GM21447 (cell line): Measurements from ENCODE around the gene RBP3.

Source experiments
- ATAC-seq: cut with Tn5 transposase; IDR thresholded peaks from one replicate; pipeline ENCODE4 v1.9.1; 2021; ENCODE audit not compliant: unreplicated experiment

Gene RBP3

DNA sequence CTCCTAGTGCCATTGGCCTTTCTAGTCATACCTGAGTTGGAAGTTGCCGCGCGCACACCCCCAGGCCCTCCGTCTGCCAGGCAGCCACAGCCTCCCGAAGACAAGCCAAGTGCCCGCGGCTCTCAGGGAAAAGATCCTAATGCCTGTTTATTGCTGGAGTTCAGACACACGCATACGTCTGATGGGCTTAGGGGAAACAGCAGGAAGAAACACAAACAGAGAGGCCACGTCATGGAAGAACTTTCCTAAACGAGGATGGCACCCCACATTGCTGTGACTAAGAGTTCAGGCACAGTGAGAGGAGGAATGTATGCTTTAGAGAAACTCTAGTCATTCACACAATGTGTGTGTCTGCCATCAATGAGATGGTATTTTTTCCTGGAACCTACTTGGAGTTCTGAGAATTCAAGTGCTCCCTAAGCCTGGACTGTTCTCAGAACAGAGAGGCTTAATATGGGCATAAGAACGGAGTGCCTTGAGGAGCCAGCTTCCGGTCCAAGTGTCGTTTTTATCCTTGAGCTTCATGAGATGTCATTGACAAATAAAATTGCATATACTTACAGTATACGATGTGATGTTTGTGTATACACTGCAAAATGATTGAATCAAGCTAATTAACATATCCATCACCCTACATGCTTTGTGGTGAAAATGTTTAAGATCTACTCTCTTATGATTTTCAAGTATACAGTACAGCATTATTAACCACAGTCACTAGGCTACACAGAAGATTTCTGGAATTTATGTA is 11.6 kb upstream of the RBP3 start:
- no peak for ATAC-seq

DNA sequence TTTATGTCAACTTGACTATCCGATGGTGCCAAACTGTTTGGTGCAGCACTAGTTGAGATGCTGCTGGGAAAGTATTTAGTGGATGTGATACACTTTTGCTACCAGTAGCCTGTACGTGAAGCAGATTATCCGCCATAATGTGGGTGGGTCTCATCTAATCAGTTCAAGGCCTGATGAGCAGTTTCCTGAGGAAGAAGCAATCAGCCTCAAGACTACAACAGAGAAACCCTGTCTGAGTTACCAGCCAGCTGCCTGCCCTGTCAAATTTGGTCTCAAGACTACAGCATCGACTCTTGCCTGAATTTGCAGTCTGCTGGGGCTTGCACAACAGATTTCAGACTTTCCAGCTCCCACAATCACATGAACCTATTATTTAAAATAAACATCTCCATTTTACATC is 10.9 kb upstream of the RBP3 start:
- no peak for ATAC-seq

DNA sequence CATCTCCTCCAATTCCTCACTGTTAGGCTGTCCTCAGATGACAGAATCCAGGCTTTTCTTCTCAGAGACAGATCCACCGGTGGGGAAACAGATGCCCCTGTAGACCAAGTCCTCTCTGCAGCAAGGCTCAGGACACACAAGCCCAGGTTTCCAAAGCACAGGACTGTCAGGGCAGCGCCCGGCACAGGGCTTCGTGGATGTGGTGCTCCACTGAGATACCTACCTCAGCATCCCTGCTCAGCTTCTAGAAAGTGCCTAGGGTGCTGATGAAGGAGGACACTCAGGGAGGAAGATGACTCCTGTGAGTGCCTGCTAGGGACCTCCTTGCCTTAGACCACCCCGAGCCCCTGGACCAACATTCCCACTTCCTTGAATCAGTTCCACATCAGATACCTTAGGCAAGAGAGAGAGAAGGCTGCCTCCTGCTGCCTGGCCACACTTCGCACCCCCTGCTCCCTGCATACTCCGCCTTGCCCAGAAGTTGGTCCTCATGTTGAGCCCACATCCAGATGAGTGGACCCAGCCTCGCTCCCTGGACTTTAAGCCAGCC is 8.9 kb upstream of the RBP3 start:
- no peak for ATAC-seq

DNA sequence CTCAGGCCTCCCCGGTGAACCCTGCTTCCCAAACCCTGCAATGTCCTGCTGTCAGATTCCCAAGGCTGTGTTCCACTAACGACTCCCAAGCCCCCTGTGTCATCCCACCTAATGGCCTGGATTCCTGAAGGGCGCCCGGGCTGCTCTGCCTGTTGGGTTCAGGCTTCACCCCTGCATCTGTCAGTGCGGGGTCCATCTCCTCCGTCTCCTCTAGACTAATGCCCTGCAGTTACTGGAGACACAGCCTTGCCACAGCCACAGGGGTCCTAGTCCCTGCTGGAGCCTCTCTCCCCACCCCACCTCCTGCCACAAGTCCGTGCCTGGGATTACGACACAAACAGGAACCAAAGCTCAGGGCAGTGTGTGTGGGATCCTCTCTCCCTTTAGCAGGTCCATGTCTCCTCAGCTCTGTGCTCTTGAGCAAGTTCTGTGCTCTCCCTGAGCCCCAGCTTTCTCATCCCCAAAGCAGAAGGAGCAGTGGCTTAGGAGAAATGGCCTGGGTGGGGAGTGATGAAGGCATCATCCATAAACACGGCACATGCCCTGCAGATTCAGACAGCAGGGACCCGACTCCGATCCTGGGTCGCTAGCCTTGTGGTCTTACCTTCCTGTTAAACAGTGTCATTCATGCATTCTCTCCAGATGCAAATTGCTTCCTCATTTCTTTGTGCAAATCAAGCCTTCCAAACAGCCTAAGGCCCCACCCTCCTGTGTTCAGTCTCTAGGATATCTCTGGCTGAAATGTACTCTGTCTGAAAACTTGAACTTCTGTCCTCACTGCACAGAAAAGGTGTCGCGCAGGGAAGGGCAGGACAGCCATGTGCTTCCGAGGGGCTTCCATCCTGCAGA is 8.2 kb upstream of the RBP3 start:
- no peak for ATAC-seq

DNA sequence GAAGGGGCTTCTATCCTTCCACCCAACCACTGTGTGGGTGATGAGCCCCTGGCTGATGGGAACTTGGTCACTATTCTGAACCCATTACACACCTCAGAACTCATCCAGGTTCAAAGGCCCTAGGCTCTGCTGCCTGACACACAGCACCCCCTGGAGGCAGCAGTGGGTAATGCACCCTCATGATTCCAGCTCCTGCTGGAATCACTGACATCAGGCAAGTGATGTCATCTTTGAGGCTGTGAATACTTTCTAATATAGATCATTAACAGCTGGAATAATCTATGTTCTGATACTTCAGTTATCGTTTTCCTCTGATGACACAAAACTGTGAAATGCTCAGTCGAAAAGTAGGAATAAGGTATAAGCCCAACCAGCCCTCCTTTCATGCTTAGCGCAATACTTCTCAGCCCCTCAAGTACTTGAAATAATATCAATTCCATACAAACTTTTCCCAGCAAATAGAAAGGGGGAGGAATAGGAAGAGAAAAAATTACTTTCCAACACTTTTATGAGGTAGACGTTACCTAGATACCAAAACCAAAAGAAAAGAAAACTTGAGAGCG is 7.5 kb upstream of the RBP3 start:
- ATAC-seq: no peak

DNA sequence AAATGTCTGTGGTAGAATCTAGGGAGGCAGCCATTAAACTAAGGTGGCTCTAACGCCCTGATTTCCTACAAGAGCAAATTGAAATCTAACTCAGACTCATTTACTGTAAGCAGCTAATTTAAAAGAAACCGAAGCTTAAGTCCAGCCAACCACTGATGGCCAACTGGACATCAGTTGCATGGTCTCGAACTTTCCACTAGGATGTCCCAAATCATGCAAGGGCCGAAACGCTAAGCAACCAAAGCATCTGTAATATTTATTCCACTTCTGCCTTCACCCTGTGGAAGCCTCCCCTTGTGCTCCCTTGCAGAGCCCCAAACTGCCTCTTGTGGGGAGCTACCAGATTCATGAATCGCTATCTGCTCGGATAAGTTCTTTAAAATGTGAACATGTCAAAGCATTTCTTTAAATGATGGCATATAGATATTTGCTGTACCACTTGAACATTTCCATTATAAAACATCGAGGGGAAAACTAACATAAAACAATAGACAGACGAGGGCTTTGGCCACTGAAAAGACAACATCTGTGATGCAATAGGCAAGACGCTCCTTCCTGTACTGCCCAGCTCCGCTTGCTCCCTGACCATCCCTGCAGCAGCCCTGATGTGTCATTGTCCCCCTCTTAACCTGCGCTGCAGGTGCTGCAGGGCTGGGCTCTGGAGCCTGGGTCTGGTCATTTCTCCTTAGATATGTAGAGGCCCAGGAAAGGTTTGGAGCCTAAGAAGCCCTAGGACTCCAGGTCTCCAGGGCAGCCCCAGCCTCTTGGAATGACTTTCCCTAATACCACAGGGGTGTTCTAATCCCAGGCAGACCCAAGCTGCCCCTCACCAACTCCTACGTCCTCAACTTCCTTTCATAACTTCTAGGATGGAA is 2.9 kb upstream of the RBP3 start:
- no peak for ATAC-seq

DNA sequence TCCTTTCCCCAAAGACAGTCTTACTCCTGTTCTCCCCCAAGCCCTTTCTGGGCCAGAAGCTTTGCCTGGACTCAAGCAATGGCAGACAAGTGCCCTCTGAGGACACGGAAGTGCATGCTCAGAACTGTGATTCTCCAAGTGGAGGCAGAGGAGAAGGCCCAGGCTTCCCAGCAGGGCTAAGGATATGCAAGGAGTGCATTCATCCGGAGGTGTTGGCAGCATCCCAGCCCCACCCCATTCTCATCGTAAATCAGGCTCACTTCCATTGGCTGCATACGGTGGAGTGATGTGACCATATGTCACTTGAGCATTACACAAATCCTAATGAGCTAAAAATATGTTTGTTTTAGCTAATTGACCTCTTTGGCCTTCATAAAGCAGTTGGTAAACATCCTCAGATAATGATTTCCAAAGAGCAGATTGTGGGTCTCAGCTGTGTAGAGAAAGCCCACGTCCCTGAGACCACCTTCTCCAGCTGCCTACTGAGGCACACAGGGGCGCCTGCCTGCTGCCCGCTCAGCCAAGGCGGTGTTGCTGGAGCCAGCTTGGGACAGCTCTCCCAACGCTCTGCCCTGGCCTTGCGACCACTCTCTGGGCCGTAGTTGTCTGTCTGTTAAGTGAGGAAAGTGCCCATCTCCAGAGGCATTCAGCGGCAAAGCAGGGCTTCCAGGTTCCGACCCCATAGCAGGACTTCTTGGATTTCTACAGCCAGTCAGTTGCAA is 1.4 kb upstream of the RBP3 start:
- ATAC-seq: no peak

DNA sequence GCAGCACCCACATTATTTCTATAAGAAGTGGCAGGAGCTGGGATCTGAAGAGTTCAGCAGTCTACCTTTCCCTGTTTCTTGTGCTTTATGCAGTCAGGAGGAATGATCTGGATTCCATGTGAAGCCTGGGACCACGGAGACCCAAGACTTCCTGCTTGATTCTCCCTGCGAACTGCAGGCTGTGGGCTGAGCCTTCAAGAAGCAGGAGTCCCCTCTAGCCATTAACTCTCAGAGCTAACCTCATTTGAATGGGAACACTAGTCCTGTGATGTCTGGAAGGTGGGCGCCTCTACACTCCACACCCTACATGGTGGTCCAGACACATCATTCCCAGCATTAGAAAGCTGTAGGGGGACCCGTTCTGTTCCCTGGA is 874 bp upstream of the RBP3 start:
- ATAC-seq: no peak

DNA sequence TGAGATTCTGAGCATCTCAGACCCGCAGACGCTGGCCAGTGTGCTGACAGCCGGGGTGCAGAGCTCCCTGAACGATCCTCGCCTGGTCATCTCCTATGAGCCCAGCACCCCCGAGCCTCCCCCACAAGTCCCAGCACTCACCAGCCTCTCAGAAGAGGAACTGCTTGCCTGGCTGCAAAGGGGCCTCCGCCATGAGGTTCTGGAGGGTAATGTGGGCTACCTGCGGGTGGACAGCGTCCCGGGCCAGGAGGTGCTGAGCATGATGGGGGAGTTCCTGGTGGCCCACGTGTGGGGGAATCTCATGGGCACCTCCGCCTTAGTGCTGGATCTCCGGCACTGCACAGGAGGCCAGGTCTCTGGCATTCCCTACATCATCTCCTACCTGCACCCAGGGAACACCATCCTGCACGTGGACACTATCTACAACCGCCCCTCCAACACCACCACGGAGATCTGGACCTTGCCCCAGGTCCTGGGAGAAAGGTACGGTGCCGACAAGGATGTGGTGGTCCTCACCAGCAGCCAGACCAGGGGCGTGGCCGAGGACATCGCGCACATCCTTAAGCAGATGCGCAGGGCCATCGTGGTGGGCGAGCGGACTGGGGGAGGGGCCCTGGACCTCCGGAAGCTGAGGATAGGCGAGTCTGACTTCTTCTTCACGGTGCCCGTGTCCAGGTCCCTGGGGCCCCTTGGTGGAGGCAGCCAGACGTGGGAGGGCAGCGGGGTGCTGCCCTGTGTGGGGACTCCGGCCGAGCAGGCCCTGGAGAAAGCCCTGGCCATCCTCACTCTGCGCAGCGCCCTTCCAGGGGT is 703 bp downstream of the RBP3 start:
- no peak for ATAC-seq

DNA sequence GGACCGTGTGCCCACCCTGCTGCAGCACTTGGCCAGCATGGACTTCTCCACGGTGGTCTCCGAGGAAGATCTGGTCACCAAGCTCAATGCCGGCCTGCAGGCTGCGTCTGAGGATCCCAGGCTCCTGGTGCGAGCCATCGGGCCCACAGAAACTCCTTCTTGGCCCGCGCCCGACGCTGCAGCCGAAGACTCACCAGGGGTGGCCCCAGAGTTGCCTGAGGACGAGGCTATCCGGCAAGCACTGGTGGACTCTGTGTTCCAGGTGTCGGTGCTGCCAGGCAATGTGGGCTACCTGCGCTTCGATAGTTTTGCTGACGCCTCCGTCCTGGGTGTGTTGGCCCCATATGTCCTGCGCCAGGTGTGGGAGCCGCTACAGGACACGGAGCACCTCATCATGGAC is 1.4 kb downstream of the RBP3 start:
- no peak for ATAC-seq

DNA sequence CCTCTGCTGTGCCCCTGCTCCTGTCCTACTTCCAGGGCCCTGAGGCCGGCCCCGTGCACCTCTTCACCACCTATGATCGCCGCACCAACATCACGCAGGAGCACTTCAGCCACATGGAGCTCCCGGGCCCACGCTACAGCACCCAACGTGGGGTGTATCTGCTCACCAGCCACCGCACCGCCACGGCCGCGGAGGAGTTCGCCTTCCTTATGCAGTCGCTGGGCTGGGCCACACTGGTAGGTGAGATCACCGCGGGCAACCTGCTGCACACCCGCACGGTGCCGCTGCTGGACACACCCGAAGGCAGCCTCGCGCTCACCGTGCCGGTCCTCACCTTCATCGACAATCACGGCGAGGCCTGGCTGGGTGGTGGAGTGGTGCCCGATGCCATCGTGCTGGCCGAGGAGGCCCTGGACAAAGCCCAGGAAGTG is 1.8 kb downstream of the RBP3 start:
- ATAC-seq: no peak

DNA sequence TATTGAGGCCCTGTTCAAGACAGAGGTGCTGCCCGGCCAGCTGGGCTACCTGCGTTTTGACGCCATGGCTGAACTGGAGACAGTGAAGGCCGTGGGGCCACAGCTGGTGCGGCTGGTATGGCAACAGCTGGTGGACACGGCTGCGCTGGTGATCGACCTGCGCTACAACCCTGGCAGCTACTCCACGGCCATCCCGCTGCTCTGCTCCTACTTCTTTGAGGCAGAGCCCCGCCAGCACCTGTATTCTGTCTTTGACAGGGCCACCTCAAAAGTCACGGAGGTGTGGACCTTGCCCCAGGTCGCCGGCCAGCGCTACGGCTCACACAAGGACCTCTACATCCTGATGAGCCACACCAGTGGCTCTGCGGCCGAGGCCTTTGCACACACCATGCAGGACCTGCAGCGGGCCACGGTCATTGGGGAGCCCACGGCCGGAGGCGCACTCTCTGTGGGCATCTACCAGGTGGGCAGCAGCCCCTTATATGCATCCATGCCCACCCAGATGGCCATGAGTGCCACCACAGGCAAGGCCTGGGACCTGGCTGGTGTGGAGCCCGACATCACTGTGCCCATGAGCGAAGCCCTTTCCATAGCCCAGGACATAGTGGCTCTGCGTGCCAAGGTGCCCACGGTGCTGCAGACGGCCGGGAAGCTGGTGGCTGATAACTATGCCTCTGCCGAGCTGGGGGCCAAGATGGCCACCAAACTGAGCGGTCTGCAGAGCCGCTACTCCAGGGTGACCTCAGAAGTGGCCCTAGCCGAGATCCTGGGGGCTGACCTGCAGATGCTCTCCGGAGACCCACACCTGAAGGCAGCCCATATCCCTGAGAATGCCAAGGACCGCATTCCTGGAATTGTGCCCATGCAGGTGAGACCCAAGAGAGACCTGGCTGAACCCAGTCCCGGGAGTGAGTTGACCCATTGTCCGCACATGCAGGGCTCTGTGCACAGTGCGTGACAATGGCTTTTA is 2.8 kb downstream of the RBP3 start:
- no peak for ATAC-seq

DNA sequence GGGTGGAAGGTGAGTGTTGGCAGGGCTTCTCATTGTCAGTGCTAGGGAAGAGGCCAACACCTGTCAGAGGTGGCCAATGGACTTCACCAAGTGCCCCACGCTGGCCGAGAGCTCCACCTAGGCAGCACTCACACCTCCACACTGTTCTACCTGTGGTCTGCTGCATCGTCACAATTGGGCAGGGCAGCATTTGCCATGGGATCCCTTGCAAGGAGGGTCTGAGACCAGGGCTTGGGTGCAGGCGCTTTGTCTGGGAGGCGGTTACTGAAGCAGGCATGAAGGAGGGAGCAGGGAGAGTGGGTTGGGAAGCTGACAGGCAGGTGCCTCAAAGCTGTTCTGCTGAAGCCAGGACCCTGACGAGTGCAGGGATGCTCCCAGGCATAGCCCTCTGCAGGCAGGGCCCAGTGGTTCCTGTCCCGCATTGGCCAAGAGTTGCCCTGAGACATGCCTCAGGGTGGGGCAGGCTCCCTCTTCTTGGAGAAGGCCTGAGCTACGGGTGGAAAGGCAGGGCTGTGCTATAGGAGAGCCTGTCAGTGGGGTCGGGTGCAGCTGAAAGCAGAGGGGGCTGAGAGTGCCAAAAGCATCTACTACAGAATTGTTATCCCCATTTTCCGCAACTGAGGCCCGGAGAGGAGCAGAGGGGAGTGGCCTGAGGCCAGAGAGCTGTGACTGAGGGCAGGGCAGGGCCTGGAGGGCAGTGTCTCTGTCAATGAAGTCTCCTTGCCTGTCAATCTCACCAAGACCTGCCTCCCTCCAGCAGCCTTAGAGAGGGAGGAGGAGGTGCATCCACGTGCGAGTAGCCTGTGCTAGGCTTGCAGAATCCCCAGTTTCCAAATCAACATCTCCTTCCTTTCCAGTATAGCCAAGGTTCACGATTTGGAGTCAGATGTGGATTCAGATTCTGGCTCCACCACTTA is 4.0 kb downstream of the RBP3 start:
- no peak for ATAC-seq

DNA sequence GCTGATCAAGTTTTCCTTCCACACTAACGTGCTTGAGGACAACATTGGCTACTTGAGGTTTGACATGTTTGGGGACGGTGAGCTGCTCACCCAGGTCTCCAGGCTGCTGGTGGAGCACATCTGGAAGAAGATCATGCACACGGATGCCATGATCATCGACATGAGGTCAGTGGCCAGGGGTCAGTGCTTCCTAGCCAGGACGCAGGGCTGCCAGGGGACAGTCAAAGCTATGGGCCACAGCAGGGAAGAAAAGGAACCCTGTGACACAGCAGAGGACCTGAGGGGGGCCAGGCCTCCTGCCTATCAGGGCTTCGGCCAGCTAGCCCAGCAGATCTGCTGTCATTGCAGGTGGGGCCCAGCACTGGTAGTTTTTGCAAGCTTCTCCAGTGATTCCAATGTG is 5.2 kb downstream of the RBP3 start:
- no peak for ATAC-seq

DNA sequence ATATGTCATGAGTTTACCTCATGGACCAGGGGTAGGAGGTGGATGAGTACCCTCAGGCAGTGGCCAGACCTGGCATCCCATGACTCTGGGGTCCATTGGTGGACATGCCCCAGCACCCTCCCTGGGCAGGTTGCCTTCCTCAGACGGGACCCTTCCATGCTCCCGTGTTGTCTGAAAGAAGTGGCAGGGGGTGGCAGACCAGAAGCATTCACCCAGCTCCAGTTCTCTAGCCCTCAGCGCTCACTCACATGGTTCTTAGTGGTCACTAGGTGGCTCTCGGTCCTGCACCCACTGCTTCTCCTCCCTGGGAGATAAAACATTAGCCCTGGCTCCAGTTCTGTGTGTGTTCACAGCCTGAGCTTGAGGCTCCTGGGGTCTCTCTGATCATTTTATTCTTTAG is 6.0 kb downstream of the RBP3 start:
- no peak for ATAC-seq

DNA sequence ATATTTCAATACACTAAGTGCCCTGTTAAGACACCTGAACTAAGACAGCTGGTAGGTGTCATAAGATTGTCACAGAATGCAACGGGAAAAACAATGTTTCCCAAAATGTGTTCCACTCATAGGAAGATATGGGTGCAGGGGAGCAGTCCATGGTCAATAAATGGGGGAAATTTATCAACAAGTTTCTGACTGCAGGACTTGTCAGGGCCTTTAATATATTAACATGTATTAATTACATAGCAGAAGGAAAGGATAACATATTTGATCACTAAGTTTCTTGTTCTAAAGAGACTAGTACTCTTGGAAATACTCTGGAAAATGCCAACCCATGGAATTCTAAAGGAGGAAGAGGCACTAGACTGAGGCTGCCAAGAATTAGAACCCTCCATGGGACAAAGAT is 6.7 kb downstream of the RBP3 start:
- ATAC-seq: no peak

DNA sequence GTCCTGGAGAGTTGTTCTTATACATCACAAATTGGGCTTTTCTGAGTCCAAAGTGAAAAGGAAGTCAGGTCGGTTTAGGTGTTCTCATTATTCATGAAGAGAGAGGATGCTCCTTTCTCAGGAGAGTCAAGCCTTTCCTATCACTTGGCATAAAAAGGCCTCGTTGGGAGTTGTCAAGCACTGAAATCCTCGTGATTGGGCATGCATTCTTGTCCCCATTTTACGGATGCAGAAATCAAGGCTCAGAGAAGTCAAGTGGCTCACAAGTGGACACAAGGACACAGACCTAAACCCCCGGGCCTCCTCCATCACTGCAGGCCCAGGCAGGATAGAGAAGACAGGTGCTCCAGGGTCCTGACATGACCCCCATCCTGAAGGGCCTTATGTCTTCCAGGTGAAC is 8.5 kb downstream of the RBP3 start:
- no peak for ATAC-seq
